Heart right ventricle (tissue), 16 donors: ENCODE measurements around the gene TWIST1. TPM values are rescaled to one million over a fixed set of nuclear protein-coding genes. Genes with fewer than 3 reads are reported as not detected.

Experiments
- ATAC-seq, 8 donors: fragments of 200-7000 bp; cut with Tn5 transposase; one replicate each; pipeline ENCODE4 v1.9.1; 2020; ENCODE audit warnings: mild to moderate bottlenecking in 8 of 8, moderate library complexity in 8 of 8, moderate number of reproducible peaks in 1 of 8
- DNase-seq, 2 donors: peaks; one replicate each; pipeline ENCODE4 v3.0.0-alpha.2; 2020
- H3K27ac ChIP-seq, 10 donors: fragments of 200-600 bp; sonication (generic) in 2 of 10; one replicate each; pipeline versions ENCODE4 v1.5.0 to v1.8.0; 2020 to 2022; ENCODE audit warnings: mild to moderate bottlenecking in 3 of 10
- H3K27me3 ChIP-seq, 7 donors: fragments of 200-600 bp; one replicate each; pipeline ENCODE4 v1.8.0; 2021 to 2022; ENCODE audit warnings: mild to moderate bottlenecking in 2 of 7
- H3K36me3 ChIP-seq, 9 donors: fragments of 200-600 bp; sonication (generic) in 1 of 9; one replicate each; pipeline versions ENCODE4 v1.5.0 to v1.8.0; 2020 to 2022; ENCODE audit warnings: mild to moderate bottlenecking in 2 of 9
- H3K4me1 ChIP-seq, 9 donors: fragments of 200-600 bp; sonication (generic) in 1 of 9; one replicate each; pipeline versions ENCODE4 v1.5.0 to v1.8.0; 2020 to 2022; ENCODE audit warnings: mild to moderate bottlenecking in 4 of 9
- H3K4me3 ChIP-seq, 10 donors: fragments of 200-600 bp; sonication (generic) in 2 of 10; one replicate each; pipeline versions ENCODE4 v1.5.0 to v1.8.0; 2020 to 2022; ENCODE audit warnings: mild to moderate bottlenecking in 7 of 10, moderate library complexity in 2 of 10
- H3K9me3 ChIP-seq, 11 donors: fragments of 200-600 bp in 10 of 11; sonication (generic) in 2 of 11; one replicate each; pipeline versions ENCODE4 v1.5.0 to v1.8.0; 2013 to 2022; ENCODE audit warnings: mild to moderate bottlenecking in 2 of 11, control low read depth in 1 of 11, moderate library complexity in 1 of 11
- CTCF ChIP-seq, 9 donors: fragments of 200-600 bp; sonication (generic) in 2 of 9; IDR thresholded peaks; one replicate each; pipeline versions ENCODE4 v1.5.0 to v1.8.0; 2021 to 2022; ENCODE audit warnings: antibody characterized with exemption in 9 of 9, mild to moderate bottlenecking in 5 of 9, moderate library complexity in 1 of 9
- WGBS, 2 donors: extraction: QIAGEN DNeasy Blood & Tissue Kit; methylation state at CpG; one replicate each; pipeline ENCODE4 v1.1.7; 2013; ENCODE audit warnings: inconsistent platforms in 1 of 2; 5-methylcytosine and 5-hydroxymethylcytosine counted together
- intact Hi-C, 10 donors: fragments of 100-400 bp; cut with DNase I; formaldehyde crosslinking; loops; one replicate each; pipeline versions ENCODE4 v1.11.1 to v1.14.2; 2022
- polyA plus RNA-seq, 2 donors: library from polyadenylated mRNA; stranded (reverse); fragments of 200-250 nt; gene quantifications; one replicate each; pipeline ENCODE4 v1.2.3, GENCODE V29; 2013
- total RNA-seq, 10 donors: library from RNA; stranded (reverse); fragmentation: NEBNext Ultra II Directional in 3 of 10; extraction: Animal tissue kit (Norgen Biotek cat#: 25700) in 3 of 10; gene quantifications; one replicate each; pipeline versions ENCODE4 v1.2.1 to v1.2.4, GENCODE V29; 2021 to 2023
- donor health status: Arrhythmogenic right ventricular cardiomyopathy.
- donor health status: ischemic (EF 13 %, LVEDD 7.1; RV severe dilation, severe dysfunction).
- donor health status: healthy with polysubstance abuse.
- donor health status: DM: no; HTN: yes; CAD: no.
- donor health status: DM: no; HTN: no; CAD: no.
- donor health status: ischemic (EF 25% LVEDD 6.9; RV normal size, moderate dysfunction).
- donor health status: ischemic (EF 25% LVEDD 5.7; RV mildly dilated, moderate dysfunction).
- donor health status: healthy.
- donor health status: DM: yes; HTN: yes; CAD: no.
- donor health status: Ischemic cardiomyopathy.
- donor health status: ischemic (EF 35%, LVEDD 5.7; RV mildly dilated, moderate dysfunction).
- donor health status: nonischemic (EF 11% LVEDD 7.7; RV severe dilation, severe dysfunction).
- donor health status: DM: yes; HTN: yes; CAD: no.
- donor health status: PGD.
- donor health status: ischemic (EF 29% LVEDD 5.4; RV normal size, mild dysfunction).
- donor health status: nonischemic (EF 23%, LVEDD 6.1; RV moderate dilation, normal function).

TWIST1 gene
- total and polyA plus RNA-seq, 12 donors = 0.45 to 3.5 (median 1.5) TPM

DNA sequence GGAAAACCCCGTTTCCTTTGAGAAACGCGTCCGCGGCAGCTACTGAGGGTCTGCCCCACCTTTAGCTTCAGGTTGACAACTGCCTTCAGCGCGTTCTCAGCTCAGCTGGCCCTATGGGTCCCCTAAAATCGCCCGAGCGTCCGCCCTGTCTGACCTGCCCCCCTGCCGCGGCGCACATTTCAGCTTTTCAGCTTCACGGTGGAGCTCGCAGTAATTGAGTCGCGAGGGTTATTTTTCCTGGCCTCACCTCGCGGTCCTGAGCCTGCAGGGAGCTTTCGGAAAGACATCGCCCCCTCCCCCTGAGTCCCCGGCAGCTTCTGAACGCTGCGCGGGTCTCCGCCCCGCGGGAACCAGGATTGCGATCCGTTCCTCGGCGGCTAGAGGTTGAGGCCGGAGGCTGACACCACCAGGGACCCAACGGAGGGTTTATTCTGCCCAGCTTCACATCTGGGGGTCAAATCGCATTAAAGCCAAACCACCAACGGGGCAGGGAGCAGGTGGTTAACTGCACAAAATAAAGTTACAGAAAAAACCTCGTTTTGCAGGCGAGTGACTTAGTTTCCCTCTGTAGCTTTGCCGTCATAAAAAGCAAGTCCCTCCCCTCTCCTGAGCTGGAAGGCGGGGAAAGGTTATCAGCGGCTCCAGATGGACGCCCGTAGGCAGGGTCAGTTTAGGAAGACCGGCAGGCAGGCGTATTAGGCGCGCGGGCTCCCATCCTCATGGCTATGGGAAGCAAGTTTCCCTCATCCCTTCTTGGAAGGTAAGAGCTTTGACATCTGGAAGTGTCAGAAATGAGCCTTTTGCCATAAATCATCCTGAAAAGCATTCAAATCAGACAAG, 11.0 kb downstream of the TWIST1 start:
- peaks cover 0 to 28% (median 16%) of the 10 kb centered on the region in 9 donors for H3K4me1 ChIP-seq
- no peaks in the 10 kb centered on the region for H3K36me3 ChIP-seq
- TF ChIP-seq CTCF (IDR thresholded peaks at IDR 0.05) = no peak
- 2 to 4% methylated on average over 49 of the region's 49 CpGs for WGBS, 2 donors
- H3K9me3 ChIP-seq = no peaks in the 10 kb centered on the region
- H3K27me3 ChIP-seq = peaks cover 0 to 99% (median 88%) of the 10 kb centered on the region in 7 donors
- H3K4me3 ChIP-seq = peak overlapping the region; percentile 27 to 57 (median 44)
- H3K27ac ChIP-seq = no peak overlapping the region
- DNase-seq = peak in 1 of 2 donors; percentile 11
- ATAC-seq = peak in 5 of 8 donors; percentile 47 to 61 (median 56)
- intact Hi-C loops = no loop called here

GRCh38 chr7:19105546-19105945, 11.9 kb downstream of the TWIST1 start:
- Histone ChIP-seq H3K27me3 (peaks cover 0 to 96% (median 84%) of the 10 kb centered on the region in 7 donors), H3K4me3 (peak overlapping the region in 1 of 10 donors; percentile 44), H3K36me3 (no peaks in the 10 kb centered on the region), H3K4me1 (peaks cover 0 to 28% (median 16%) of the 10 kb centered on the region in 9 donors), H3K27ac (no peak overlapping the region), H3K9me3 (no peaks in the 10 kb centered on the region)
- no peak for ATAC-seq
- 45 to 49% methylated on average over 4 of the region's 4 CpGs for WGBS, 2 donors
- no peak for DNase-seq
- intact Hi-C loops = no loop called here
- TF ChIP-seq CTCF (IDR thresholded peaks at IDR 0.05) = no peak

DNA sequence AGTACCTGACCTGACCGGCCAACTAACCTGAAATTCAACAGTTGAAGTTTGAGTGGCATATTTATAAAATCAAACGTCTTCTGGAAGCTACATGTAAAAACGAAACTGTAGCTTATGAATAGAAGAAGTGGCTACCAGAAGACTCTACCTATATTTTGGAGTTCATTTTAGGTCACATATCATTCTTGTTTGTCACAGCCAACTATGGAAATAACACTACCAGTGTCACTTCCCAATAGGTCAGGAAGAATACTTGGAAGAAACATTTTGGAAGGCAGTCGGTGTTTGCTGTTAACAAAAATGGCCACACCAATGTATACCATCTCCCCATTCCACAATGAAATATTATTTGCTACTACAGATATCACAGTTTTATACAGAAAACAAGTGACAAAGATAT, 12.6 kb downstream of the TWIST1 start:
- Histone ChIP-seq H3K36me3 (no peaks in the 10 kb centered on the region), H3K4me1 (peaks cover 0 to 28% (median 16%) of the 10 kb centered on the region in 9 donors), H3K9me3 (no peaks in the 10 kb centered on the region), H3K27ac (no peak overlapping the region), H3K27me3 (peaks cover 0 to 96% (median 79%) of the 10 kb centered on the region in 7 donors), H3K4me3 (no peak overlapping the region)
- ATAC-seq (no peak), DNase-seq (no peak)
- WGBS, 2 donors = 76 to 78% methylated on average over 4 of the region's 4 CpGs
- intact Hi-C loops = no loop called here
- TF ChIP-seq CTCF (IDR thresholded peaks at IDR 0.05) = no peak

GRCh38 chr7:19102884-19103283, 14.6 kb downstream of the TWIST1 start:
- Histone ChIP-seq H3K36me3 (no peaks in the 10 kb centered on the region), H3K27ac (no peak overlapping the region), H3K27me3 (peaks cover 0 to 84% (median 69%) of the 10 kb centered on the region in 7 donors), H3K4me3 (no peak overlapping the region), H3K4me1 (peaks cover 0 to 23% (median 14%) of the 10 kb centered on the region in 9 donors), H3K9me3 (no peaks in the 10 kb centered on the region)
- WGBS, 2 donors = 82 to 94% methylated on average over 4 of the region's 4 CpGs
- DNase-seq = no peak
- no peak for TF ChIP-seq CTCF (IDR thresholded peaks at IDR 0.05)
- intact Hi-C loops = no loop called here
- ATAC-seq = no peak
